ENCODE data around the gene RBKS.

DNA sequence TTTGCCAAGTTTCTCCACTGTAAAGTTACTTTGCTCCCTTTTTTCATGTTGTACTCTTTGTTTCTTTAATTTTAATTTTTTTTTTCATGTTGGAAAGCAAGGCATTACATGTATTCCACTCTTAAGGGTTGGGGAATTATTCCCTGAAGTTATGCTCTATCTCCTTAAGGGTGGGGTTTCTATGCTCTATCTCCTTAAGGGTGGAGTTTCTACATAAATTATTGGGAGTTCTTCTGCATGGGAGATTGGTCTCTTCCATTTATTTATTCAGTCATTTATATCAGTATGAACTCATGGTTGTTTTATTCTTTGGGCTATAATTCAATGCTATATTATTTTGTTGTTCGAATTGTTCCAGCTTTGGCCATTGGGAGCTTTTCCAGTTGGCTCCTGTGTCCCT lies 107.5 kb downstream of the RBKS start:
- TF ChIP-seq, protein P1, sequence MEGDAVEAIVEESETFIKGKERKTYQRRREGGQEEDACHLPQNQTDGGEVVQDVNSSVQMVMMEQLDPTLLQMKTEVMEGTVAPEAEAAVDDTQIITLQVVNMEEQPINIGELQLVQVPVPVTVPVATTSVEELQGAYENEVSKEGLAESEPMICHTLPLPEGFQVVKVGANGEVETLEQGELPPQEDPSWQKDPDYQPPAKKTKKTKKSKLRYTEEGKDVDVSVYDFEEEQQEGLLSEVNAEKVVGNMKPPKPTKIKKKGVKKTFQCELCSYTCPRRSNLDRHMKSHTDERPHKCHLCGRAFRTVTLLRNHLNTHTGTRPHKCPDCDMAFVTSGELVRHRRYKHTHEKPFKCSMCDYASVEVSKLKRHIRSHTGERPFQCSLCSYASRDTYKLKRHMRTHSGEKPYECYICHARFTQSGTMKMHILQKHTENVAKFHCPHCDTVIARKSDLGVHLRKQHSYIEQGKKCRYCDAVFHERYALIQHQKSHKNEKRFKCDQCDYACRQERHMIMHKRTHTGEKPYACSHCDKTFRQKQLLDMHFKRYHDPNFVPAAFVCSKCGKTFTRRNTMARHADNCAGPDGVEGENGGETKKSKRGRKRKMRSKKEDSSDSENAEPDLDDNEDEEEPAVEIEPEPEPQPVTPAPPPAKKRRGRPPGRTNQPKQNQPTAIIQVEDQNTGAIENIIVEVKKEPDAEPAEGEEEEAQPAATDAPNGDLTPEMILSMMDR (IDR thresholded peaks at IDR 0.05), result no peak
- TF ChIP-seq MAX (IDR thresholded peaks at IDR 0.05; ENCODE audit: low read depth), result no peak
- no peak for TF ChIP-seq RAD21 (IDR thresholded peaks at IDR 0.05; ENCODE audit: low read length)
- TF ChIP-seq GABPA (IDR thresholded peaks at IDR 0.05; ENCODE audit: low read depth), result no peak
- TF ChIP-seq CHD2 (IDR thresholded peaks at IDR 0.05; ENCODE audit: low read length, partially characterized antibody), result no peak
- no peak for TF ChIP-seq NFIC (IDR thresholded peaks at IDR 0.05; ENCODE audit: borderline replicate concordance)
- TF ChIP-seq EP300 (IDR thresholded peaks at IDR 0.05; ENCODE audit: borderline replicate concordance in 1 of 2, low read depth in 1 of 2, low read length in 1 of 2), result no peak
- TF ChIP-seq, protein P2, sequence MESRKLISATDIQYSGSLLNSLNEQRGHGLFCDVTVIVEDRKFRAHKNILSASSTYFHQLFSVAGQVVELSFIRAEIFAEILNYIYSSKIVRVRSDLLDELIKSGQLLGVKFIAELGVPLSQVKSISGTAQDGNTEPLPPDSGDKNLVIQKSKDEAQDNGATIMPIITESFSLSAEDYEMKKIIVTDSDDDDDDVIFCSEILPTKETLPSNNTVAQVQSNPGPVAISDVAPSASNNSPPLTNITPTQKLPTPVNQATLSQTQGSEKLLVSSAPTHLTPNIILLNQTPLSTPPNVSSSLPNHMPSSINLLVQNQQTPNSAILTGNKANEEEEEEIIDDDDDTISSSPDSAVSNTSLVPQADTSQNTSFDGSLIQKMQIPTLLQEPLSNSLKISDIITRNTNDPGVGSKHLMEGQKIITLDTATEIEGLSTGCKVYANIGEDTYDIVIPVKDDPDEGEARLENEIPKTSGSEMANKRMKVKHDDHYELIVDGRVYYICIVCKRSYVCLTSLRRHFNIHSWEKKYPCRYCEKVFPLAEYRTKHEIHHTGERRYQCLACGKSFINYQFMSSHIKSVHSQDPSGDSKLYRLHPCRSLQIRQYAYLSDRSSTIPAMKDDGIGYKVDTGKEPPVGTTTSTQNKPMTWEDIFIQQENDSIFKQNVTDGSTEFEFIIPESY (IDR thresholded peaks at IDR 0.05; ENCODE audit: borderline replicate concordance, low read depth), result no peak
- no peak for TF ChIP-seq FOXM1 (IDR thresholded peaks at IDR 0.05; ENCODE audit: low read depth)
- TF ChIP-seq EZH2phosphoT487 (IDR thresholded peaks at IDR 0.05; ENCODE audit: borderline replicate concordance, low read depth), result no peak
- TF ChIP-seq POLR2AphosphoS5 (IDR thresholded peaks at IDR 0.05; ENCODE audit: low read depth, low read length), result no peak
- no peak for TF ChIP-seq SMC3 (IDR thresholded peaks at IDR 0.05; ENCODE audit: low read depth, low read length)
- no peak for TF ChIP-seq ELF1 (IDR thresholded peaks at IDR 0.05)

All from SK-N-SH (cell line).